H1 (cell line): ENCODE data around the gene IL27RA. TPM values are rescaled to one million over a fixed set of nuclear protein-coding genes. Genes with fewer than 3 reads are reported as not detected.

Experiments
- BACH1 ChIP-seq: IDR thresholded peaks from 2 replicates; pipeline ENCODE4 v1.6.1; 2012; ENCODE audit warnings: low read length, improper control_type of control experiment
- HDAC6 ChIP-seq: IDR thresholded peaks from one replicate; pipeline ENCODE4 v1.7.1; 2012; ENCODE audit warnings: low read depth, mild to moderate bottlenecking, inconsistent platforms, low read length, moderate library complexity
- KDM5A ChIP-seq: fragments of 200-600 bp; IDR thresholded peaks from 2 replicates; pipeline ENCODE4 v1.7.1; 2012; ENCODE audit warnings: mild to moderate bottlenecking, low read length, inconsistent platforms, mixed read lengths
- RNF2 ChIP-seq: fragments of 200-900, 300-1000 bp; sonication (generic); IDR thresholded peaks from 2 replicates; pipeline ENCODE4 v1.7.1; 2016; ENCODE audit warnings: borderline replicate concordance, low read depth, mild to moderate bottlenecking, antibody characterized with exemption, low read length; ENCODE audit not compliant: poor library complexity, severe bottlenecking; ENCODE audit errors: missing control alignments
- SP2 ChIP-seq: IDR thresholded peaks from 2 replicates; pipeline ENCODE4 v1.6.1; 2012; ENCODE audit warnings: mild to moderate bottlenecking, low read length, inconsistent platforms
- YY1 ChIP-seq: IDR thresholded peaks from 2 replicates; pipeline ENCODE4 v1.6.1; 2011; ENCODE audit warnings: low read depth, mild to moderate bottlenecking, low read length
- ZNF274 ChIP-seq: IDR thresholded peaks from 2 replicates; pipeline ENCODE4 v1.7.0; 2012; ENCODE audit warnings: low read length, borderline replicate concordance; ENCODE audit errors: extremely low read depth
- polyA plus RNA-seq, 7 experiments: library from polyadenylated mRNA; depleted of rRNA in 3 of 7; stranded (reverse) in 5 of 7; unstranded in 2 of 7; fragments of >200 nt in 5 of 7; fragments of 200-250 nt in 2 of 7; gene quantifications; 1 replicate in 5 of 7; 2 replicates in 1 of 7; 4 replicates in 1 of 7; pipeline versions ENCODE4 v1.2.1 to v1.2.3, GENCODE V29; 2011 to 2013; ENCODE audit warnings: missing spikeins in 2 of 7, mixed read lengths in 2 of 7
- total RNA-seq: library from RNA; stranded (reverse); fragmentation: NEBNext Ultra II Directional; extraction: Animal tissue kit (Norgen Biotek cat#: 25700); gene quantifications from 2 replicates; pipeline ENCODE4 v1.2.1, GENCODE V29; 2021

IL27RA gene
- total and polyA plus RNA-seq, 2 of the 8 experiments (the other 6 are each of a cell fraction or from before 2014, with no cell fraction given): 9.9 to 14.7 TPM

DNA sequence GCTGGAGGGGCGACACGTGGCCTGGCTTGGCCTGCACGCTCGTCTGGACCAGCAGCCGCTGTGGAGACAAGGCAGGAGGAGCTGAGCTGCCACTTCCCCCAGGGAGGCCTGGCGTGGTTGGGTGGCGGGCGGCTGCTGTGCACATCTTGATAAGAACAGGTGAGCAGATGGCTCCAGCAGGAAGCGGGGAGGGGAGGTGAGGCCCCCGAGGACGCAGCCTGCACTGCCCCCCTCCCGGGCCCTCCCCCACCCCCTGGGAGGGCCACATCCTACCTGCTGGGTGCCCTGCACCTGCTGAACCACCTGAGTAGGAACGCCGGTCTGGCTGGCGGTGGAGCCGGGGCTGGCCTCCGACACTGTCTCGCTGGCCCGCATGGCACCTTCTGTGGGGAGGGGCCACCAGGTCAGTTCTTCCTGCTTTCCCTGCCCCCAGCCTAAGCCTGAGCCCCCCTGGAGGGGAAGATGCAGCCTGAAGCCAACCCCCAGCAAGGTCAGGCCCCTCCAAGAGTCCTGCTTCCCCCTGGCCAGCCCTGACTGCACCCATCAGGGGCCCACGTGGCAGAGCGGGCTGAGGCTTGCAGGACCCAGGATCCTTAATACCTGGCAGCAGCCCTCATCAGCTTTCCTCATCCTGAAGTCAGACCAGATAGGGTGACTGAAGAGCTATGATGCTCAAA lies 48.2 kb upstream of the IL27RA start (continued):
- TF ChIP-seq KDM5A (no peak), HDAC6 (no peak), ZNF274 (no peak), RNF2 (no peak), BACH1 (no peak), SP2 (no peak), YY1 (no peak)
